NT2/D1 (cell line): Measurements from ENCODE around the gene TRPC6.

Source experiments
- DNase-seq: peaks from one replicate; pipeline ENCODE4 v3.0.0-alpha.2; 2011; ENCODE audit warnings: low read depth, low spot score
- H3K27me3 ChIP-seq: 2 replicates; pipeline ENCODE4 v1.6.0; 2011; ENCODE audit warnings: mild to moderate bottlenecking; ENCODE audit not compliant: insufficient read length, insufficient read depth
- H3K36me3 ChIP-seq: 2 replicates; pipeline ENCODE4 v1.6.1; 2011; ENCODE audit warnings: mild to moderate bottlenecking, low read length, mixed read lengths; ENCODE audit not compliant: insufficient read depth, insufficient read length
- H3K4me1 ChIP-seq: 2 replicates; pipeline ENCODE4 v1.5.1; 2011; ENCODE audit not compliant: insufficient read depth, insufficient read length
- H3K4me3 ChIP-seq: 2 replicates; pipeline ENCODE4 v1.5.1; 2011; ENCODE audit warnings: low read depth; ENCODE audit not compliant: insufficient read length
- H3K9ac ChIP-seq: 2 replicates; pipeline ENCODE4 v1.6.0; 2011; ENCODE audit warnings: low read depth; ENCODE audit not compliant: insufficient read length
- H3K9me3 ChIP-seq: 2 replicates; pipeline ENCODE4 v1.5.1; 2011; ENCODE audit warnings: mild to moderate bottlenecking, low read length; ENCODE audit not compliant: insufficient read depth
- SUZ12 ChIP-seq: IDR thresholded peaks from 2 replicates; pipeline ENCODE4 v1.6.1; 2011; ENCODE audit not compliant: insufficient read length, insufficient read depth; ENCODE audit errors: extremely low read depth
- YY1 ChIP-seq: IDR thresholded peaks from 2 replicates; pipeline ENCODE4 v1.6.1; 2011; ENCODE audit not compliant: insufficient read length, insufficient read depth
- ZNF274 ChIP-seq: IDR thresholded peaks from 2 replicates; pipeline ENCODE4 v1.6.1; 2011; ENCODE audit warnings: mild to moderate bottlenecking, low read depth, low read length

TRPC6 gene

GRCh38 chr11:101498891-101499290 is 84.9 kb downstream of the TRPC6 start:
- Histone ChIP-seq H3K4me3 (no peak overlapping the region), H3K36me3 (no peaks in the 10 kb centered on the region), H3K9ac (no peak overlapping the region), H3K4me1 (no peaks in the 10 kb centered on the region), H3K27me3 (no peaks in the 10 kb centered on the region), H3K9me3 (no peaks in the 10 kb centered on the region)
- TF ChIP-seq YY1 (no peak), ZNF274 (no peak), SUZ12 (no peak)
- DNase-seq, result no peak

GRCh38 chr11:101497291-101497690 is 86.5 kb downstream of the TRPC6 start:
- H3K27me3 ChIP-seq, result no peaks in the 10 kb centered on the region
- H3K4me1 ChIP-seq, result no peaks in the 10 kb centered on the region
- no peaks in the 10 kb centered on the region for H3K36me3 ChIP-seq
- H3K9ac ChIP-seq, result no peak overlapping the region
- H3K9me3 ChIP-seq, result no peaks in the 10 kb centered on the region
- DNase-seq, result no peak
- H3K4me3 ChIP-seq, result no peak overlapping the region
- no peak for TF ChIP-seq YY1
- TF ChIP-seq SUZ12, result no peak
- TF ChIP-seq ZNF274, result no peak

GRCh38 chr11:101487775-101488174 is 96.0 kb downstream of the TRPC6 start:
- H3K36me3 ChIP-seq, result no peaks in the 10 kb centered on the region
- TF ChIP-seq SUZ12 (no peak), YY1 (no peak), ZNF274 (no peak)
- H3K9me3 ChIP-seq, result no peaks in the 10 kb centered on the region
- no peak for DNase-seq
- H3K4me1 ChIP-seq, result no peaks in the 10 kb centered on the region
- H3K4me3 ChIP-seq, result no peak overlapping the region
- no peak overlapping the region for H3K9ac ChIP-seq
- H3K27me3 ChIP-seq, result no peaks in the 10 kb centered on the region

GRCh38 chr11:101482556-101483124 is 101.2 kb downstream of the TRPC6 start:
- no peaks in the 10 kb centered on the region for H3K27me3 ChIP-seq
- H3K36me3 ChIP-seq, result no peaks in the 10 kb centered on the region
- TF ChIP-seq SUZ12, result no peak
- TF ChIP-seq YY1, result no peak
- TF ChIP-seq ZNF274, result no peak
- no peaks in the 10 kb centered on the region for H3K9me3 ChIP-seq
- no peak overlapping the region for H3K9ac ChIP-seq
- no peaks in the 10 kb centered on the region for H3K4me1 ChIP-seq
- no peak overlapping the region for H3K4me3 ChIP-seq
- no peak for DNase-seq

- no peaks in the 10 kb centered on the region for H3K4me1 ChIP-seq
- DNase-seq, result peak; percentile 20
- H3K9ac ChIP-seq, result no peak overlapping the region
- no peaks in the 10 kb centered on the region for H3K36me3 ChIP-seq
- H3K9me3 ChIP-seq, result no peaks in the 10 kb centered on the region
- H3K4me3 ChIP-seq, result no peak overlapping the region
- H3K27me3 ChIP-seq, result no peaks in the 10 kb centered on the region
- no peak for TF ChIP-seq YY1
- no peak for TF ChIP-seq SUZ12
- TF ChIP-seq ZNF274, result no peak
Measured at GRCh38 chr11:101478587-101479369, 105.0 kb downstream of the TRPC6 start.

- Histone ChIP-seq H3K27me3 (no peaks in the 10 kb centered on the region), H3K9ac (no peak overlapping the region), H3K9me3 (no peaks in the 10 kb centered on the region), H3K36me3 (no peaks in the 10 kb centered on the region), H3K4me1 (no peaks in the 10 kb centered on the region), H3K4me3 (no peak overlapping the region)
- no peak for TF ChIP-seq YY1
- no peak for TF ChIP-seq ZNF274
- TF ChIP-seq SUZ12, result no peak
- no peak for DNase-seq
Measured at GRCh38 chr11:101477926-101478325, 105.9 kb downstream of the TRPC6 start.

- Histone ChIP-seq H3K9ac (no peak overlapping the region), H3K4me1 (no peaks in the 10 kb centered on the region), H3K36me3 (no peaks in the 10 kb centered on the region), H3K9me3 (no peaks in the 10 kb centered on the region), H3K27me3 (no peaks in the 10 kb centered on the region), H3K4me3 (no peak overlapping the region)
- TF ChIP-seq ZNF274, result no peak
- TF ChIP-seq YY1, result no peak
- TF ChIP-seq SUZ12, result no peak
- DNase-seq, result no peak
Measured at GRCh38 chr11:101476191-101476590, 107.6 kb downstream of the TRPC6 start.
